GM21526 (cell line): Measurements from ENCODE around the gene CHGA.

ENCODE experiments used
- ATAC-seq: cut with Tn5 transposase; IDR thresholded peaks from one replicate; pipeline ENCODE4 v1.9.1; 2021; ENCODE audit warnings: moderate library complexity; ENCODE audit not compliant: unreplicated experiment, low FRiP score

CHGA gene

DNA sequence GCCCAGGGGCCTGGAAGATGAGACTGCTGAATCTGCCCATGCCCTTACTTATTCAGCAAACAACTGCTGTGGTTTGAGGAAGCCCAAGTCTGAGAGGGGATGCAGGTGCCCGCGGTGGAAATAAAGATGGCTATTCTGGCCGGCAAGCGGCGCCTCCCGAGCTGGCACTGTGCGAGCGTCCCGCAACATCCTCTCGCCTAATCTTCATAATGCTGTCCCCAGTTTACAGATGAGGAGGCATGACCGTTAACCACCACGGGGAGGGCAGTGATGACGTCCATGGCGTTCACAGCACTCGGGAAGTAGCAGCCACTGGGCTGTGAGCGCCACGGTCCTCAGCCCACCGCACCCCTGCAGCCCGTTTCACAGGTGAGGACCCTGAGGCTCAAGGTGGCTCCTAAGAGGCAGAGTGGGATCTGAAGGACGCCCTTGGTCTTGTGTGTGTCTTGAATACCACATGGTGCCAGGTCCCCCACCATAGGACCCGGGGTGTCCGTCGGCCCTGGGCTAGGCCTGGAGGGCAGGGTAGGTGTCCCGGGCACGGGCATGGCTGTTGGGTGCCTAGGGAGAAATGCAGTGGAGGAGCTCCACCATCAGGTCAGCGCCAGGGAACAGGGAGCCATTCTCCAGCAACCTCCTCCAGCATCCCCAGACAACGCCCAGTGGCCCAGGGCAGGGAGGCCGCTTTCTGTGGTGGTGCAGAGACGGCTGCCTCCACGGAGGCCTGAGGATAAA lies 20.2 kb downstream of the CHGA start:
- ATAC-seq: no peak

DNA sequence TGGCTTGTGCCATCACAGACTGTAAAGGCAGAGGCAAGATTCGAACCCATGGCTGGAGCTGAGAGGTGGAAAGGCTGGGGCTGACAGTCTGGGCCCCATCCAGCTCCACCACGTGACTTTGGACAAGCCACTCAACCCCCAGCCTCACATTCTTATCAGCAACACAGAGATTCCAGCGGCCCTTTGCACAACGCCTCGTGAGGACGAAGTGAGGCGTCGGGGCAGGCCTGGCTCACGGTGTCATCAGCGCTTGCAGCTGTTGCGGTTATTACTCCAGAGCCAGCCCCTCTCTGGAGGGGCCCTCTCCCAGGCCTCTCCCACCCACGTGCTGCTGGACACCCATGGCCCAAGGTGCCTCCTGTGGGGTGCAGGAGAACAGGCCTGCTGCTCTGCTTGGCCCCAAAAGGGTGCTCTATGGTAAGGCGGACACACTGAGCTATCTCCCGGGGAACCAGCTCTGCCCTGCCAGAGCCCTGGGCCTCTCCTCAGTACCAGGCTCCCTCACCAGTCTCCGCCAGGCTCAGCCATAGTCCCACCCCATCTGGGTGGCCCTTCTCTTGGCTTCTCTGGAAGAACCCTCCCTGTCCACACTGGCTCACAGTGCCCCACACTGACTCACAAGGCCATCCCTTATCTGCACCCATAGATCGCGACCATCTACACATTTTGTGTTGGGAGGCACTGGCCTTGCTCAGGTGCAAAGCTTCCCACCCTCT lies 21.1 kb downstream of the CHGA start:
- no peak for ATAC-seq

DNA sequence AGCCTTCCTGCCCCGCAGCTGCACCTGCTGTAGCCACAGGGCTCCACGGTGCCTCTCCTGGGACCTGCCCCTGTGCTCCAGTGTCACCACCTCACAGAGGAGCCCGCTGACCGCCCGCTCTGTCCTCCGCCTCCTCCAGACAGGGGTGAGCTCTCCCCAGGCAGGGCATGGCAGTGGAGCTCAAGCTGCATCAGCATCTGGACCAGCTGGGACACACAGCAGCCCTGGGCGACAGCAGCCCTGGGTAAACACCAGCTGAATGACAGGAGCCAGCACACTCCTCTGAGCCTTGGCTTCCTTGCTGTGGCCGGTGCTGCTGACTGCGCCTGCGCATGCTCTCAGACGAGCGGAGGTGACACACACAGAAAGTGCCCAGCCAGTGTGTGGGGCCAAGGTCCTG lies 22.0 kb downstream of the CHGA start:
- no peak for ATAC-seq

DNA sequence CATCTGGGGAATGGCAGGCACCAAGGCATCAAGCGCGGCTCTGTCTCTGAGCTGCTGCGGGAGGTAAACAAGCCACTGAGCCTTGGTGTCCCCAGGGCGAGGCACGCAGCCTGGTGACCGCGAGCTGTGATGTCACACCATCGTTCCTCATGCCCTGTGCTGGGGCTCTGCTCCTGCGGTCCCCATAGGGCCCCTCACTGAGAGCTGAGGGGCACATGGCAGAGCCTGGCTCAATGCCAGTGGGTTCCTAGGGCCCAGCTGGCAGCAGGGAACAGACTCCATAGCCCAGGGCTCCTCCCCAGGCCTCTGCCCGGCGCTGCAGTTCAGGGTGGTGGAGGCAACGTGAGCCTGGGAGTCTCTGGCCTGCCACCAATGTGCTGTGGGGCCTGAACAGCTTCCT lies 22.6 kb downstream of the CHGA start:
- no peak for ATAC-seq

DNA sequence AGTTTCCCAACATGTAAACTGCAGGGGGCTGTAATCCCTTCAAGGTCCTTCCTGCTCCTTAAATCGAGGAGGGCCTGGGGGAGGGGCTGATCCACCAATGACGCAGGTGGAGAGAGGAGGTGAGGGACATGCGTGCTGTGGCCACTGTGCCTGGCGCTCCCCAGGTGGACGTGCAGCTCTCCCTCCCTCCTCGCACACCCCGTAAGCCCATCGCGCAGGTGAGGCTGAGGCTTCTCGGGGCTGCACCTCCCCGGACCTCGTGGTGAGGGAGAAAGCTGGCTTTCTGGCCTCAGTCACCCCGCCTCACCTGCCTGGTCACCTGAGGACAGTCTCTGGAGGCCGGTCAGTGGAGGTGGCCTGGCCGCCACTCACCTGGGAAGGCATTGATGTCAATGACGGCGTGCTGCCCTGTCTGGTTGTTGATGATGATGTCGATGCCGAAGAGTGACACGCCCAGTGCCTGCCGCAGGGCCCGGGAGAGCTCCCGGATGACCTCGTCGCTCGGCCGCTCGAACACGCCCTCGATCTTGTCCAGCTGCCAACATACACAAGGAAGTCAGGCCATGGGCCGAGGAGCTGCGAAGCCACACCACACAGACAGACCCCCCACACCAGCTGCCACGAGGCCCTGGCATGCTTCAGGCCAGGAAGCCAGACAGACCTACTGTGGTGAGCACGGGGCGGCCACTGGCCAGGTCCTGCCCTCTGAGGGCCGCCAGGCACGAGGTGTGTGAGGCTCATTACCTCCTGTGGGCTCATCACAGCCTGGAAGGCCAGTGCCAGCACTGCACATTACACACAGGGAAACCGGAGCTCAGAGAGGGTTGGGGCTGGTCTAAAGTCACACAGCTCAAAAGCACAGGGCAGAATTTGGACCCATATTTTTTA lies 23.3 kb downstream of the CHGA start:
- ATAC-seq: no peak

DNA sequence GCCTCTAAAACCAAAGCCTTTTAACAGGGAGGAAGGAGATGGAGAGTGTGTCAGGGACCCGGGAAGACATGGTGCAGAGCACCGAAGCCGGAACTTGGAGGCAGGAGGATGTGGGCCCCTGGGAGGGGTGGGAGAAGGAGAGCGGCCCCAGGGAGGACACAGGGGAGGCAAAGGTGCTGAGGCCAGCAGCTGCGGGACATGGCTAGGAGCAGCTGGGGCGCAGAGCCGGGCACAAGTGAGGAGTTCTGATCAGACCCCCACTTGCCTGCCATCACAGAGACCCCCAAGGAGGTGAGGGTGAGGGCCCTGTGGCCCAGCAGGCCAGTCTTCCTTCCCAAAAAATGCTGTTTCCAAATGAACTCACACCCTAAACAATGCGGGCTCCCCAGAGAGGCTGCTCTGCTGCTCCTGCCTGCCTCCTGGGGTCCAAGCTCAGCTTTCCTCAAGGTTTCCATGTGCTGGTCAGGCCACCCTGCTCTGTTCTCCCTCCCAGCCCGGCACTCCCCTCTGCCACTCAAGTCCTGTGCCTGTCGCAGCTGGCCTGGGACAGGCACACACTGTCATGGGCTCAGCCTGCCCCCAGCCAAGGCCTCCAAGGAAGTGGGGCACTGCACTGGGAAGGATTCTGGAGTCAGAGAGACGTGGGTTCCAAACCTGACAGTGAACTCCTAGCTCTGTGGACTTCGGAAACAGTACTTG lies 24.0 kb downstream of the CHGA start:
- no peak for ATAC-seq

DNA sequence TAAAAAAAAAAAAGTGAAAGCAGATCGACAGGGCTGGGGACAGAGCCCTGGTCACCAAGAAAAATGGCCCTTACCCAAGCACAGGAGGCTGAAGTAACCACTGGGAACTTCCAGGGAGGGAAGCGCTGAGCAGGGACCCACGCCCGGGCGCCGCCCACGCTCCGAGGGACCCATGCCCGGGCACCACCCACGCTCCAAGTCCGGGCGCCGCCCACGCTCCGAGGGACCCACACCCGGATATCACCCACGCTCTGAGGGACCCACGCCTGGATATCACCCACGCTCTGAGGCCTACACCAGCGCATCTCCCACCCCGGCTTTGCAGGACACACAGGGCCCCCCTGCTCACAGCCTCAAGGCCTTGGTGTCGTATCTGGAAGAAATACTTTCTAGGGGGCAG lies 25.7 kb downstream of the CHGA start:
- no peak for ATAC-seq

DNA sequence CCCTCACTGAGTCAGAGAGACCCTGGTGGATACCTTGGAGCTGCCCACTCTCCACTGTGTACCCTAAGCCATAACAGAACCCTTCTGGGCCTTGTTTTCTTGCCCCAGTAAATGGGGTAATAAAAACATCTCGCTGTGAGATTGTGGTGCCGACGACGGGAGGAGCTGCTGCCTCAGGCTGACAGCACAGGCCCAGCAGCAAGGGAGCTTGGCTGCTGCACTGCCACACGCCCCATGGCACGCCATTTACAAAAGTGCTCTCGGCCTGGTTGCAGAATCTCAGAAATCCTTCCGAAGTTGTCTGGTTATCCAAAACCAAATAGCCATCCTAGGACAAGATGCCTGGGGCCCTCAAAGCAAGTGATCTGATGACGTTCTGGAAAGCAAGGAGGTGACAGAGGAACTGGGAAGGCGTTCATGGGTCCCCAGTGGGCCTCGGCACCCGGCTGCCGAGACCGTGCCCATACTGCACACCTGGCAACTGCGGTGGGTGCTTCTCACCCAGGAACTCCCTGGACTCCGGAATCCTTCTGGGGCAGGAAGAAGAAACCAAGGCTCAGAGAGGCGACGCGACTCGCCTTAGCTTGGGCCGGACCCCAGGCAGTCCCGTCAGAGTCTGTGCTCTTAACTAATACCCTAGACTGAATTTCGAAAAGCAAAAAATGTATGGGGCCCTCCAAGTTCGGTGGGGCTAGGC lies 26.7 kb downstream of the CHGA start:
- ATAC-seq: no peak

DNA sequence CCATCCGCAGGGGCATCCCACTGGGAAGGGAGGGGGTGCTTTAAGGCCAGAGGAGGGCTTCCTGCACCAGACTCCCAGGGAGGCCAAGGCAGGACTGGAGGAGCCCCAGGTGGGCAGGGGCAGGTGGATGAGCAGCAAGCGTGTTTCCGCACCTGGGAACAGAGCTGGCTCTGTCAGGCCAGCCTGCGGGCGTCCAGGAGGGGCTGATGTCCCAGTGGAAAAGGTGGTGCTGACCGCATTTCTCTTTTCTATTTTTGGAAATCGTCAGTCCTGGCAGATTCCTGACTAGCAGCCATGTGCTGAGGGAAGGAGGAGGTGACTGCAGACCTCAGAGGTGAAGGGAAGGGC lies 27.2 kb downstream of the CHGA start:
- ATAC-seq: no peak

DNA sequence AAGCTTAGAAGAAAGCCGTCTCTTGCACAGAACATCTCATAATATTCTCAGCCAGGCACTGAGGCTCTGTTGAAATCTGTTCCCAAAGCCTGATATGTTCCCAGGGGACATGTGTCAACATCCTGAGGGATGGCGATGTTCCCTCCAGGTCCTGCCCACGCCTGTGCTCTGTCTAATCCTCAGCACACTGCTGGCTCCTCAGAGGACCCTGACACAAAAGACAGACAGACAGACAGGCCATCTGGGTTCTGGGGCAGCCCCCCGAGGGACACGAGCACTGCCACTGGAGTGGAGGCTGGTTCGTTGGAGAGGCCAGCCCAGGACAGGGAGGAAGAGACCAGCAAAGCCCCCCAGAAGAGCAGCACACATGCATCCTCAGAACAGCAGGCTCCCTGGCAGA lies 27.8 kb downstream of the CHGA start:
- ATAC-seq: no peak

DNA sequence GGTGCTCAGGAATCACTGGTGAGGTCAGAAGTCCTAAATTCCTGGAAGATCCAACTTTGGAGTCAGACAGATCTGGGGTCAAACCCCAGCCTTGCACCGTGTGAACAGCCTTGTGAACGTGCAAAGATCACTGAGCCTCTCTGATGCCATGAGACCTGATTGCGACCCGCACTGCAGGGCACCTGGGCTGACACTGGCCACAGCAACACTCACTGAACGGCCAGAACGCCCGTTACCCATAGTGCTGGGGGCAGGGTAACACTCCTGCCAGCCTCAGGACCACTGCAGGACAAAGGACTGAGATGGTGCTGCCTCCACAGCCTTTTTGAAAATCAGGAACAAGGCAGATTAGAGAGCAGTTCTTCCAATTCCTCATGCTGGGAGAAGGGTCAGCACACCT lies 28.3 kb downstream of the CHGA start:
- ATAC-seq: no peak

DNA sequence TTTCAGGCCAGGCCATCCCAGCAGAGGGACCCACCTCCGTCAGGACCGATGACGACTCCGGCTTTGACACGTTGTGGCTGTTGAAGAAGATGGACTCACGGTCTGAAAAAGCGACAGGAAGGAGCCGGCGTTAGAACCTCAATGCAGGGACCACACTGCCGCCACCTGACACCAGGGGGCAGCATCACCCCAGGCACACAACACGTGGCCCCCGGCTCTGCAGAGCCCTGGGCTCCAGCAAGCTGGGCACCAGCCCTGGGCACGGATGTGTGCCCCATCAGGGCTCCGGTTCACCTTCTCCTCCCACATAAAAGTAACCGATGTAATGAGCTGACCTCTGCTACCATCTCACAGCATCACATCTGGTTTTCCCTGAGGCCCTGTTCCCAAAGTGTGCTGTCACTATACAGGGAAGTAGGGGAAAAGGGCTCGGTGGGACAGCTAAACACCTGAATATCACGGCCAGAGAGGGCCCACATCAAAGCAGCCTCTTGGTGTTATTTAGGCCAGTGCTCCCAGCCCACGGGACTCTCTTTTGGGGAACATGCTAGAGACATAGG lies 29.0 kb downstream of the CHGA start:
- peak; percentile 73 for ATAC-seq

DNA sequence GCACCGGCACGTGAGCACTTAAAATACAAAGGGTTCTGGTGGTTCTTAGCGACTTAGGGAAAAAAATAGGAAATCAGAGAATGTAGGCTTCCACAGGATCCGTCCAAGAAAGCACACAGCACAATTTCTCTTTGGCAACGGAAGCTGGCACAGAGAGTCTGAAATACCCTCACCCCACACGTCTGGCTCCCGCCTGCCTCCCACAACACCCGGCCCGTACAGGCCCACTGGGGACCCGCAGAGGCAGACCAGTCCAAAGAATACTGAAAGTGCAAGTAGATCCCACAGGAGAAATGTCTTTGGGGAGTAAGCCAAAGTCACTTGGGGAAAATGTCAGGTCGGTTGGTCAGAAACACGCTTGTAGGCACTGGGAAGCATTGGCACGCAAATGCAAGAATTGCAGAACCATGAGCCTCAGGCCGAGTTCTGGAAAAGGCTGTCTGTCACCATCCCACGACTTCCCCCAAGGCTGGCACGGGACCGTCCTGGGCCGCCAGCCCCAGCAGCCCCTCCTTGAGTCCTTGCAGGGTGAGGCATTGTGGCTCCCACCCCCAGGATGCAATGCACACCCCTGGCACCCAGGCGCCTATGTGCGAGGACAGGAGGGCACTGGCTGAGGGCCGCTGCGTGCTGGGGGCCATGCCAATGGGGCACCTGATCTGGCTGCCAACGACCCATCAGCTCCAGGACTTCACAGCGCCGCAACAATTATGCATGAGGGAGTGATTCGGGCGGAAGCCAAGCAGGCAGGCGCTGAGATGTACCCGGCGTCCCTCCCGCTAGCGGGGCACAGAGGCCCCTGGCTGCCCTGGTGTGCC lies 29.7 kb downstream of the CHGA start:
- no peak for ATAC-seq

DNA sequence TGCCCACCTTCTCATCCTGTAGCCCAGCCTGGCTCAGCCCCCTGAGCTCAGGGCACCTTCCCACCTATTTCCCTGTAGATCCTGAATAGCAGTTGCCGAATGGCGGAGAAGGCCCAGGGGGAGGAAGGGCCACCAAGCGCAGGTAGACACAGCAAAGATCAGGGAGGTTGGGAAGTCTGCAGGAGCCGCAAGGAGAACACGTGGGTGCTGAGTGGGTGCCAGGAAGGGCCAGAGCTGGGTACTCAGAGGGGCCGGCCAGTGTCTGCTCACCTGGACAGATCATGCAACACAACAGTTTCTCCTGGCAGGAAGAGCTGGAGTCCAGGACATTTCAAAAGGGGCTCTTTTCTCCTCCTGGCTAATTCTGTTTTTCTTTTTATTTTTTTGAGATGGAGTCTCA lies 30.6 kb downstream of the CHGA start:
- no peak for ATAC-seq

DNA sequence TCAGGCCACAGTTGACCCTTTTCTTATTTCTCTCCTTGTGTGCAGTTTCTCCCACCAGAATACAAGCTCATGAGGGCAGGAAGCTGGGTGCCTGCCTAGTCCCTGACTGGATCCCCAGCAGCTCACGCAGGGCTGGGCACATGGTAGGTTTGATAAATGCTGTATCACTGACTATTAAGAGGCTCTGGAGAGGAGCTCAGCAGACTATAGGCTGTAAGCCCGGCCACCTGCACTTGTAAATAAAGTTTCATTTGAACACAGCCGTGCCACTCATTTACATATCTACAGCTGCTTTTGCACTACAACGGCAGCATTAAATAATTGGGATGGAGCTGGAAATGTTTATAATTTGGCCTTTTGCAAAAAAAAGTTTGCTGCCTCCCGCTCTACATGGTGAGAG lies 32.0 kb downstream of the CHGA start:
- ATAC-seq: no peak

DNA sequence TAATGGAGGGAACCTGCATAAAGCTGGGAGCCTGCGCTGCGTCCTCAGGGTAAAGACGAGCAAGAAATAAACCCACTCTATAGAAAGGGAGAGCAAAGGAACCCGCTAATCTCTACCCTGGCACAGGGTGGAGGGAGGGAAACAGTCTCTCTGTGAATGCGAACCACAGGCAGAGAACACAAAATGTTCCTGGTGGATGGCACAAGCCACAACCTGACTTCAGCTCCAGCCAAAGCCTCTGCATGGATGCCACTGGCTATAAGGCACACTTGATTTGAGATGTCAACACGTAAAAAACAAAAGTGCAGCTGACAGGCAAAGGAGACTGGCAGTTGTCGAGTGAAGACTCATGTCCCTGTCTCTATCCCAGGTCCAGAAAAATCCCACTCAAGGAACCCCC lies 32.4 kb downstream of the CHGA start:
- ATAC-seq: no peak

DNA sequence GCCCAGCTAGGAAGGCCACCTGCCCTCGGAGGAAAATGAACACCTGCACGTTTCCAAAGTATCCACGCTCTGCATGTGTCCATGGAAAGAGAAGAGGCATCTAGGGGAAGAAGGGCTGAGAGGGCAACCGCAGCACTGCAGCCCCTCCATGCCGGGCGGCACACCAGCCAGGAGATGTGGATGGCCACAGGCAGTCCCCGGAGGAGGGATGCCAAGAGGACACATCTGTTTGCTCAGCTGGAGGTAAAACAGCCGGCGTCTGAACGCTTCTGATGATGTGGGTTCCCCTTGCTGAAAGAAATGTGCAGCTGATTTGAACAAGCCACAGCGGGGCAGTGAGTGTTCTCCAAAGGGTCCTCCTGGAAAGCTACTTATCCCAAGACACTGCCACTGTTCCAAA lies 34.0 kb downstream of the CHGA start:
- no peak for ATAC-seq

DNA sequence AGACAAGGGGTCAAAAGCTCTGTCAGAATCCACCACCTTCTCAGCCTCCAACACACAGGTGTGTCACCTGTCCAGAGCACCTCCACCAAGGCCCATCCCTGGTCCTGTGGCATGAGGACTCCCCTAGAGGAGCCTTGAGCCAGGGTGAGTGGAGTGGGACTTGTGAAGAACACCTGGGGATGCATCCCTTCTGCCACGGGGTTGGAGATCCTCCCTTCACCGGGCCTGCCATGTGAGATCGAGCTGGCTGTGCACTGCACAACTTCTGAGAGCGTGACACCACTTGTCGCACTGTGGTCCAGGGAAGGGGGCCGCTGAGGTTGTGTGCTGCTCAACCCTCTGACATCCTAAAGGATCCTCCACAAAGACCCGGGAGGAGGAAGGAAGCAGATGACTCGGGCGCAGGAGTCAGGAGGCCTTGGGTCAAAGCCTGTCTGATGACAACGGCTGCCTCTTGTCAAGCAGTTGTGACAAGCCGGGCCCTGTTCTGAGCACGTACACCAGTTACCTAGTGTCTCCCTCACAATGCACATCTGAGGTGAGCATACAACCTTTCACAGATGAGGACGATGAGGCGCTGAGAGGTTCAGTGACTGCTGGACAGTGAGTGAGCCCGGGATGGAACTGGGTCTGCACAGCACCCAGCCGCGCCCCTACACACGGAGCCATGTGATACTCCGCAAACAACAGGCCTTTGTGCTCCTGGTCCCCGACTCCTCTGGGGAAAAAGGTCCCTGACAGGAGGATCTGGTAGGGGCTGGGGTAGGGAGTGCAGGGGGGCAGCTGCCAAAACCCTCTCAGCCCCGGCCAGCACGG lies 35.6 kb downstream of the CHGA start:
- no peak for ATAC-seq
